Spleen (tissue), 11 donors: ENCODE measurements around the gene LRRC47. TPM values are rescaled to one million over a fixed set of nuclear protein-coding genes. Genes with fewer than 3 reads are reported as not detected.

Experiments
- DNase-seq: peaks from one replicate; pipeline ENCODE4 v3.0.0-alpha.2; 2020
- H3K27ac ChIP-seq, 8 donors: fragments of 200-600 bp; sonication (generic) in 7 of 8; 1 replicate in 4 of 8; 2 replicates in 4 of 8; pipeline versions ENCODE4 v1.5.0 to v1.8.0; 2016 to 2021; ENCODE audit warnings: inconsistent platforms in 4 of 8, mild to moderate bottlenecking in 4 of 8, moderate library complexity in 1 of 8
- H3K27me3 ChIP-seq, 7 donors: fragments of 200-600 bp; sonication (generic) in 6 of 7; replicated peaks in 1 of 7; 1 replicate in 4 of 7; 2 replicates in 3 of 7; pipeline versions ENCODE4 v1.5.0 to v1.8.0; 2016 to 2021; ENCODE audit warnings: inconsistent platforms in 3 of 7, mild to moderate bottlenecking in 1 of 7
- H3K36me3 ChIP-seq, 6 donors: fragments of 200-600 bp; sonication (generic) in 5 of 6; 1 replicate in 4 of 6; 2 replicates in 2 of 6; pipeline versions ENCODE4 v1.5.0 to v1.8.0; 2016 to 2021; ENCODE audit warnings: inconsistent platforms in 2 of 6
- H3K4me1 ChIP-seq, 6 donors: fragments of 200-600 bp; sonication (generic) in 5 of 6; 1 replicate in 3 of 6; 2 replicates in 3 of 6; pipeline versions ENCODE4 v1.5.0 to v1.8.0; 2016 to 2021; ENCODE audit warnings: inconsistent platforms in 3 of 6
- H3K4me3 ChIP-seq, 8 donors: fragments of 200-600 bp; sonication (generic) in 7 of 8; 1 replicate in 4 of 8; 2 replicates in 4 of 8; pipeline versions ENCODE4 v1.5.0 to v1.8.0; 2016 to 2021; ENCODE audit warnings: inconsistent platforms in 4 of 8, mild to moderate bottlenecking in 4 of 8, moderate library complexity in 2 of 8
- H3K9me3 ChIP-seq, 8 donors: fragments of 200-600 bp; sonication (generic) in 7 of 8; 1 replicate in 4 of 8; 2 replicates in 4 of 8; pipeline versions ENCODE4 v1.5.0 to v1.8.0; 2016 to 2021; ENCODE audit warnings: inconsistent platforms in 4 of 8
- POLR2A ChIP-seq, 3 donors: fragments of 450-650 bp; IDR thresholded peaks; one replicate each; pipeline ENCODE4 v1.5.1; 2017; ENCODE audit warnings: antibody characterized with exemption in 3 of 3, mild to moderate bottlenecking in 1 of 3
- POLR2AphosphoS5 ChIP-seq, 3 donors: sonication (generic); formaldehyde crosslinking; IDR thresholded peaks; one replicate each; pipeline ENCODE4 v1.5.1; 2017; ENCODE audit warnings: antibody characterized with exemption in 3 of 3
- WGBS, 5 donors: extraction: QIAGEN DNeasy Blood & Tissue Kit in 3 of 5; methylation state at CpG; one replicate each; pipeline versions ENCODE4 v1.1.5 to v1.1.7; 2013 to 2018; 5-methylcytosine and 5-hydroxymethylcytosine counted together
- intact Hi-C: fragments of 100-400 bp; cut with DNase I; formaldehyde crosslinking; loops from one replicate; pipeline ENCODE4 v1.15.0; 2023; ENCODE audit warnings: low total_unique reads
- polyA plus RNA-seq, 3 donors: library from polyadenylated mRNA; stranded (reverse); fragments of 200-250 nt; gene quantifications; one replicate each; pipeline ENCODE4 v1.2.1, GENCODE V29; 2013
- total RNA-seq, 7 donors: library from RNA; depleted of rRNA in 3 of 7; stranded (reverse); fragments of >200 nt in 3 of 7; fragmentation: NEBNext Ultra II Directional in 4 of 7; extraction: Animal tissue kit (Norgen Biotek cat#: 25700) in 4 of 7; gene quantifications; one replicate each; pipeline versions ENCODE4 v1.1.0 to v1.2.1, GENCODE V29; 2016 to 2021
- TF ChIP-seq, protein P1 (sequence below), 11 experiments: fragments of 200-600 bp in 7 of 11; fragments of 450-650 bp in 4 of 11; sonication (generic) in 4 of 11; IDR thresholded peaks in 8 of 11; conservative IDR thresholded peaks in 3 of 11; 1 replicate in 7 of 11; 2 replicates in 4 of 11; pipeline versions ENCODE4 v1.4.0 to v1.8.0; 2016 to 2021; ENCODE audit warnings: antibody characterized with exemption in 11 of 11, inconsistent platforms in 4 of 11, mild to moderate bottlenecking in 1 of 11
- donor health status: healthy with polysubstance abuse.
- donor health status: DM: no; HTN: no; CAD: no; lungs with moderate emphysema.
- donor health status: DM: no; HTN: no; CAD: no.
- donor health status: Bipolar disorder and iron deficiency.
- donor health status: healthy.
- donor health status: DM: no; HTN: no; CAD: no.
- donor health status: DM: yes; HTN: yes; CAD: no.

LRRC47 gene
- total and polyA plus RNA-seq, 10 donors: 12.5 to 39.0 (median 26.7) TPM

DNA sequence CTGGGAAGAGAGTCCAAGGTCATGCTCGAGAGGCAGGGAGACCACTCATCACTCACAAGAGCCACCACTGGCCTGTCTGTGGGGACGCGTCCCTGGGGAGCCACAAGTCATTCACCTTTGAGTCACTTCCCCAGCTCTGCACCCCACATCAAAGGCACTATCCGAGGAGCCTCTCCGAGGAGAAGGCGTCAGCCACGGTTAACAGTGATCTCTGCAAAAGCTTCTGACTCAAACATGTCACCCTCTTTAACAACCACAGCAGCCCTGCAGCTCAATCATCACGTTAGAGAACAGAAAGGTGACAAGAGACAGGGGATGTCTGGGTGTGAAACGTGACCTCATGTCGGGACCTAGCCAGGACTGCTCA is 9.0 kb downstream of the LRRC47 start:
- no peak for DNase-seq
- Histone ChIP-seq H3K4me1 (peaks cover 0 to 57% (median 27%) of the 10 kb centered on the region in 6 donors), H3K36me3 (peaks cover 3 to 100% (median 60%) of the 10 kb centered on the region in 6 donors), H3K27me3 (no peaks in the 10 kb centered on the region), H3K27ac (peak overlapping the region in 1 of 8 donors; percentile 48), H3K4me3 (no peak overlapping the region), H3K9me3 (no peaks in the 10 kb centered on the region)
- WGBS, 5 donors: 67 to 77% (median 75%) methylated on average over 10 of the region's 10 CpGs
- intact Hi-C loops: no loop called here
- no peak for TF ChIP-seq POLR2A (IDR thresholded peaks at IDR 0.05)

DNA sequence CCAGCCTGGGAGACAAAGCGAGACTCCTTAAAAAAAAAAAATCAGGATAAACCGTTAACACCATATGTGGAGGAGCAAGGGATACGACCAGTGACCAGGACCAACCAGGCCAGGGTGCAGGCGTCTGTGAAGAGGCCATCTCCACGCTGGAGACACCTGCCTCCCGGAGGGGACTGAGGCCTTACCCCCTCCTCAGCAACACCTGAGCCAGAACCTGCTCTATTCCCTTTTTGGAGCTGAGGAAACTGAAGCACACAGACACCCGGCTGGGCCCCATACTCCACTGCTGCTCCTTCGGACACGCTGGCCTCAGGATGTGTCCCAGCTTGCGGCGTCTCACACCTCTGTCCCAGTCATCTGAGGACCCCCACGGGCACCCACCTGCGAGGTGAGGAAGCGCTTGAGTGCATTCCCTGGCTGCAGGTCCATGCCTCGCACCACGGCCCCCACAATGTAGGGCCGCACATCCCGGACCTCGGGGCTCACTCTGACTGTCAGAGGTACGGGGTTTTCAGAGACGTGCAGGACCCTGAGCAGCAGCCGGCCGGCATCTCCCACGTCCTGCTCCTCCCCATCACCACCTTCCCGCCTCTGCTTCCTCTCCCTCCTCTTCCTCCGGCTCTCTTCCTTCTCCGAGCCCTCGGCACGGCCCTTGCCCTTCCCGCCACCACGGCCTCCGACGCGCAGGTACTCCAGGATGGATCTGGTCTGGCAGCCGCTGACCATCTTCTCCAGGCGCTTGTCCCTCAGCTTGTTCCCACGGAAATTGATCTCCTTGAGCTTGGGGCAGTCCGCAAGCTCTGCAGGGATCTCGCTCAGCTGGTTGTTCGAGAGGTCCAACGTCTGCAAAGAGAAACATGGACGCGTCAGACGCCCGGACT is 9.6 kb downstream of the LRRC47 start:
- peaks cover 4 to 100% (median 64%) of the 10 kb centered on the region in 6 donors for H3K36me3 ChIP-seq
- no peak for DNase-seq

DNA sequence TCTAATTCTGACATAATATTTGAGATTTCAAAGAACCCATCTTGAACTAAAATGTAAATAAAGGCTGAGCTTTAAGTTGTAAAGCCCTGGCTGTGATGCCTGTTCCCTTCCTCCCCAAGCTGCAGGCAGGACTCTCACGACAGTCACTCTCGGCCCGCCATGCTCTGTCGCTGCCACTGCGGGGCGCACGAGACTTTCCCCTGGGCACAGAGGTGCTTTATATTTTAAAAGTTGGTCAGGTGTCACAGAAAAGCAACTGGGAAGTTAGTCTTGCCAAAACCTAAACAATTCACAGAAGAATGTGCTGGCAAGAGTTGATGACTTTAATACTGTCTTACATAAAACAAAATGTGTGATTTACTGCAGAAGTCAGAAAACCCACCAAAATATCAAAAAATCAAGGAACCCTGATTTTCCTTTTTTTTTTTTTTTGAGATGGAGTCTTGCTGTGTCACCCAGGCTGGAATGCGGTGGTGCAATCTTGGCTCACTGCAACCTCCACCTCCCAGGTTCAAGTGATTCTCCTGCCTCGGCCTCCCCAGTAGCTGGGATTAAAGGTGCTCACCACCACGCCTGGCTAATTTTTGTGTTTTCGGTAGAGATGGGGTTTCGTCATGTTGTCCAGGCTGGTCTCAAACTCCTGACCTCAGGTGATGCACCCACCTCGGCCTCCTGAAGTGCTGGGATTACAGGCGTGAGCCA is 10.7 kb downstream of the LRRC47 start:
- WGBS, 5 donors: 80 to 89% (median 85%) methylated on average over 14 of the region's 14 CpGs
- Histone ChIP-seq H3K27ac (no peak overlapping the region), H3K36me3 (peaks cover 6 to 100% (median 75%) of the 10 kb centered on the region in 6 donors), H3K27me3 (no peaks in the 10 kb centered on the region), H3K4me3 (no peak overlapping the region), H3K9me3 (no peaks in the 10 kb centered on the region), H3K4me1 (peaks cover 0 to 40% (median 19%) of the 10 kb centered on the region in 6 donors)
- intact Hi-C loops: no loop called here
- no peak for DNase-seq
- TF ChIP-seq, protein P1, sequence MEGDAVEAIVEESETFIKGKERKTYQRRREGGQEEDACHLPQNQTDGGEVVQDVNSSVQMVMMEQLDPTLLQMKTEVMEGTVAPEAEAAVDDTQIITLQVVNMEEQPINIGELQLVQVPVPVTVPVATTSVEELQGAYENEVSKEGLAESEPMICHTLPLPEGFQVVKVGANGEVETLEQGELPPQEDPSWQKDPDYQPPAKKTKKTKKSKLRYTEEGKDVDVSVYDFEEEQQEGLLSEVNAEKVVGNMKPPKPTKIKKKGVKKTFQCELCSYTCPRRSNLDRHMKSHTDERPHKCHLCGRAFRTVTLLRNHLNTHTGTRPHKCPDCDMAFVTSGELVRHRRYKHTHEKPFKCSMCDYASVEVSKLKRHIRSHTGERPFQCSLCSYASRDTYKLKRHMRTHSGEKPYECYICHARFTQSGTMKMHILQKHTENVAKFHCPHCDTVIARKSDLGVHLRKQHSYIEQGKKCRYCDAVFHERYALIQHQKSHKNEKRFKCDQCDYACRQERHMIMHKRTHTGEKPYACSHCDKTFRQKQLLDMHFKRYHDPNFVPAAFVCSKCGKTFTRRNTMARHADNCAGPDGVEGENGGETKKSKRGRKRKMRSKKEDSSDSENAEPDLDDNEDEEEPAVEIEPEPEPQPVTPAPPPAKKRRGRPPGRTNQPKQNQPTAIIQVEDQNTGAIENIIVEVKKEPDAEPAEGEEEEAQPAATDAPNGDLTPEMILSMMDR (IDR thresholded peaks at IDR 0.05 in 8 of 11, conservative IDR thresholded peaks at IDR 0.05 in 3 of 11): peak in 3 of 11 experiments; percentile 19 to 28 (median 20)
- no peak for TF ChIP-seq POLR2AphosphoS5 (IDR thresholded peaks at IDR 0.05)

More for the DNA sequence above, 9.6 kb downstream of the LRRC47 start:
- 81 to 92% (median 91%) methylated on average over 40 to 45 of the region's 45 CpGs for WGBS, 5 donors
- H3K9me3 ChIP-seq: no peaks in the 10 kb centered on the region
- no peak for TF ChIP-seq POLR2A (IDR thresholded peaks at IDR 0.05)
- TF ChIP-seq, protein P1 (IDR thresholded peaks at IDR 0.05 in 8 of 11, conservative IDR thresholded peaks at IDR 0.05 in 3 of 11): no peak
- TF ChIP-seq POLR2AphosphoS5 (IDR thresholded peaks at IDR 0.05): peak in 1 of 3 donors; percentile 54
- H3K27me3 ChIP-seq: no peaks in the 10 kb centered on the region
- peaks cover 0 to 51% (median 24%) of the 10 kb centered on the region in 6 donors for H3K4me1 ChIP-seq
- intact Hi-C loops: no loop called here
- H3K4me3 ChIP-seq: no peak overlapping the region
- peak overlapping the region in 1 of 8 donors; percentile 48 for H3K27ac ChIP-seq

DNA sequence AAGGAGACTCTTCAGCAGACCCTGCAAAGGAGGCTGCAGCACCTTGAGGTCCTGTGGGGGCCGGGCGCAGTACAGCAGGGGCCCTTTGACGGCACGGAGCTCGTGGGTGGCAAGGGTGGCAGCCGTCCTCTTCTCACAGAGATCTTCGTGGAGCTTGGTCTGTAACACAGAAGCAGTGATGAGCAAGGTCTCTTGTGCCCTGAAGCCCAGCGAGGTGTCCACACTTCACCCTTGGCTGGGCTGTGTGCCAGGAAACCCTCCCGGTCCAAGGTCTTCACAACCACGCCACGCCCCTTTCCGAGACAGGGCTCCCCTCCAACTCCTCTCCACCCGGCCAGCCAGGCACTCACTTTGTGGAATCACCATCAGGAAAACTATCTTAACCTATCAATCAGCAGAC is 11.3 kb downstream of the LRRC47 start:
- no peak overlapping the region for H3K4me3 ChIP-seq
- 74 to 84% (median 82%) methylated on average over 13 of the region's 13 CpGs for WGBS, 5 donors
- peaks cover 6 to 100% (median 77%) of the 10 kb centered on the region in 6 donors for H3K36me3 ChIP-seq
- TF ChIP-seq POLR2A (IDR thresholded peaks at IDR 0.05): no peak
- TF ChIP-seq POLR2AphosphoS5 (IDR thresholded peaks at IDR 0.05): peak in 2 of 3 donors; percentile 26 to 43
- peaks cover 0 to 34% (median 16%) of the 10 kb centered on the region in 6 donors for H3K4me1 ChIP-seq
- intact Hi-C loops: no loop called here
- H3K9me3 ChIP-seq: no peaks in the 10 kb centered on the region
- H3K27me3 ChIP-seq: no peaks in the 10 kb centered on the region
- DNase-seq: no peak
- H3K27ac ChIP-seq: no peak overlapping the region
